K562 (cell line): Measurements from ENCODE around the gene SIAE. TPM values are rescaled to one million over a fixed set of nuclear protein-coding genes. Genes with fewer than 3 reads are reported as not detected.

Experiments used
- COPS2 ChIP-seq: fragments of 450-650 bp; conservative IDR thresholded peaks from 2 replicates; pipeline ENCODE4 v1.6.1; 2016; ENCODE audit warnings: mild to moderate bottlenecking, moderate library complexity
- EWSR1 ChIP-seq: fragments of 450-650 bp; IDR thresholded peaks from 2 replicates; pipeline ENCODE4 v1.6.1; 2018; ENCODE audit warnings: borderline replicate concordance, mild to moderate bottlenecking, low read depth, moderate library complexity; ENCODE audit not compliant: partially characterized antibody
- FUS ChIP-seq: fragments of 200-400 bp; formaldehyde crosslinking; optimal IDR thresholded peaks from 2 replicates; pipeline ENCODE3; 2017; ENCODE audit warnings: low read depth, low read length
- GATA2 ChIP-seq: sonication (generic); formaldehyde crosslinking; IDR thresholded peaks from 2 replicates; pipeline ENCODE4 v1.4.0; 2020; ENCODE audit warnings: mild to moderate bottlenecking, missing genetic modification reagents
- NRF1 ChIP-seq, 2 experiments: fragments of 450-650 bp; IDR thresholded peaks in 1 of 2; conservative IDR thresholded peaks in 1 of 2; 2 replicates each; pipeline ENCODE4 v1.6.1; 2014; ENCODE audit warnings: mild to moderate bottlenecking in 2 of 2
- RFX1 ChIP-seq: fragments of 450-650 bp; IDR thresholded peaks from 2 replicates; pipeline ENCODE4 v1.6.1; 2016; ENCODE audit warnings: mild to moderate bottlenecking, moderate library complexity
- SMAD2 ChIP-seq: fragments of 150-350 bp; IDR thresholded peaks from 2 replicates; pipeline ENCODE4 v1.6.1; 2014; ENCODE audit warnings: low read depth, mild to moderate bottlenecking, low read length
- ZMIZ1 ChIP-seq, 2 experiments: fragments of 150-350 bp in 1 of 2; IDR thresholded peaks; 2 replicates each; pipeline ENCODE4 v1.6.1; 2012 to 2016; ENCODE audit warnings: low read depth in 2 of 2, low read length in 2 of 2, mild to moderate bottlenecking in 1 of 2, moderate library complexity in 1 of 2
- ZNF41 ChIP-seq: fragments of 250-450 bp; sonication (Bioruptor Pico); conservative IDR thresholded peaks from 2 replicates; pipeline ENCODE4 v1.4.0; 2020; ENCODE audit warnings: mild to moderate bottlenecking
- ZNF609 ChIP-seq: sonication (generic); formaldehyde crosslinking; IDR thresholded peaks from 2 replicates; pipeline ENCODE4 v1.8.1; 2023; ENCODE audit warnings: missing genetic modification reagents, mild to moderate bottlenecking, borderline replicate concordance
- ZNF707 ChIP-seq: fragments of 250-450 bp; sonication (Bioruptor Pico); conservative IDR thresholded peaks from 2 replicates; pipeline ENCODE4 v1.8.0; 2022; ENCODE audit warnings: inconsistent platforms, mild to moderate bottlenecking, moderate library complexity
- polyA plus RNA-seq, 8 experiments: library from polyadenylated mRNA; depleted of rRNA in 4 of 8; stranded (reverse) in 5 of 8; unstranded in 3 of 8; fragments of >200 nt; fragmentation: Nextera tagmentation in 2 of 8; fragmentation: Illumina TruSeq in 1 of 8; extraction: Ambion mirVana in 2 of 8; extraction: Trizol in 1 of 8; gene quantifications; 2 replicates each; pipeline versions ENCODE4 v1.2.1 to v1.2.3, GENCODE V29; 2011 to 2014; ENCODE audit warnings: inconsistent platforms in 1 of 8, missing spikeins in 1 of 8
- total RNA-seq, 7 experiments: library from RNA; depleted of rRNA in 6 of 7; stranded (reverse); fragments of >200 nt in 6 of 7; fragmentation: Illumina TruSeq in 2 of 7; extraction: Trizol in 2 of 7; gene quantifications; 2 replicates each; pipeline versions ENCODE4 v1.2.1 to v1.2.3, GENCODE V29; 2011 to 2021; ENCODE audit warnings: low replicate concordance in 1 of 7
- TF ChIP-seq, protein P1 (sequence below): fragments of 250-450 bp; sonication (Bioruptor Pico); IDR thresholded peaks from 2 replicates; pipeline ENCODE4 v1.8.0; 2022; ENCODE audit warnings: inconsistent platforms
- TF ChIP-seq, protein P2 (sequence below): sonication (generic); formaldehyde crosslinking; IDR thresholded peaks from 2 replicates; pipeline ENCODE4 v1.8.1; 2023; ENCODE audit warnings: mild to moderate bottlenecking, missing genetic modification reagents

The SIAE gene
- total and polyA plus RNA-seq, 9 of the 15 experiments (the other 6 are each of a cell fraction or from before 2014, with no cell fraction given), result 0.89 to 9.6 (median 3.7) TPM

DNA sequence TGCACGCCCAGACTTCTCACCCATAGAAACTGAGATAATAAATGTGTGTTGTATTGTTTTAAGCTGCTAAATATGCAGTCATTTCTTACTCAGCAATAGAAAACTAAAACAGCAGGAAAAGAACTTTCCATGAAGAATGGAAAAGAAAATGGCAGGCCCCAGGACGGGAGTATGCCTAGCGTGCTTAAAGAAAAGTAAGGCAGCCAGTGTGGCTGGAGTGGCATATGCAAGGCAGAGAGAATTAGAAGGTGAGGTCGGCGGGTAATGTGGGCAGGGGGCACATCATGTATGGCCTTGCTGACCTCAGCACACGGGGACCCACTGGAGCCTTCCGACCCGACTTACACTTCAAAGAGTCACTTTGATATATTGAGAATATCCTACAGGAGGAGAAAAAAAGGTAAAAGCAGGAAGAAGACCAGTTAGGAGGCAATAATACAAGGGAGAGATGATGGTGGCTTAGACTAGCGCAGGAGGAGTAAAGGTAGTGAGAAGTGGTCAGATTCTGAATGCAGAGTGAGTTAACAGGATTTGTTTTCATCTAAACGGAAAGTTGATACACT is 30.4 kb downstream of the SIAE start (continued):
- TF ChIP-seq ZNF707 (CRISPR knock-in tag), result no peak
- no peak for TF ChIP-seq EWSR1
- no peak for TF ChIP-seq RFX1
- no peak for TF ChIP-seq GATA2 (CRISPR knock-in tag)
- no peak for TF ChIP-seq ZNF609 (CRISPR knock-in tag)
- no peak for TF ChIP-seq FUS
- TF ChIP-seq, protein P1, sequence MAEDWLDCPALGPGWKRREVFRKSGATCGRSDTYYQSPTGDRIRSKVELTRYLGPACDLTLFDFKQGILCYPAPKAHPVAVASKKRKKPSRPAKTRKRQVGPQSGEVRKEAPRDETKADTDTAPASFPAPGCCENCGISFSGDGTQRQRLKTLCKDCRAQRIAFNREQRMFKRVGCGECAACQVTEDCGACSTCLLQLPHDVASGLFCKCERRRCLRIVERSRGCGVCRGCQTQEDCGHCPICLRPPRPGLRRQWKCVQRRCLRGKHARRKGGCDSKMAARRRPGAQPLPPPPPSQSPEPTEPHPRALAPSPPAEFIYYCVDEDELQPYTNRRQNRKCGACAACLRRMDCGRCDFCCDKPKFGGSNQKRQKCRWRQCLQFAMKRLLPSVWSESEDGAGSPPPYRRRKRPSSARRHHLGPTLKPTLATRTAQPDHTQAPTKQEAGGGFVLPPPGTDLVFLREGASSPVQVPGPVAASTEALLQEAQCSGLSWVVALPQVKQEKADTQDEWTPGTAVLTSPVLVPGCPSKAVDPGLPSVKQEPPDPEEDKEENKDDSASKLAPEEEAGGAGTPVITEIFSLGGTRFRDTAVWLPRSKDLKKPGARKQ (CRISPR knock-in tag), result 0 out of 2 replicates have a peak, but pooled peaks have one; percentile 10
- 0 out of 4 replicates have a peak, but pooled peaks of 1 of the 2 experiments have one; percentile 8 for TF ChIP-seq NRF1 (conservative IDR thresholded peaks at IDR 0.05 in 1 of 2, IDR thresholded peaks at IDR 0.05 in 1 of 2)
- TF ChIP-seq, protein P2, sequence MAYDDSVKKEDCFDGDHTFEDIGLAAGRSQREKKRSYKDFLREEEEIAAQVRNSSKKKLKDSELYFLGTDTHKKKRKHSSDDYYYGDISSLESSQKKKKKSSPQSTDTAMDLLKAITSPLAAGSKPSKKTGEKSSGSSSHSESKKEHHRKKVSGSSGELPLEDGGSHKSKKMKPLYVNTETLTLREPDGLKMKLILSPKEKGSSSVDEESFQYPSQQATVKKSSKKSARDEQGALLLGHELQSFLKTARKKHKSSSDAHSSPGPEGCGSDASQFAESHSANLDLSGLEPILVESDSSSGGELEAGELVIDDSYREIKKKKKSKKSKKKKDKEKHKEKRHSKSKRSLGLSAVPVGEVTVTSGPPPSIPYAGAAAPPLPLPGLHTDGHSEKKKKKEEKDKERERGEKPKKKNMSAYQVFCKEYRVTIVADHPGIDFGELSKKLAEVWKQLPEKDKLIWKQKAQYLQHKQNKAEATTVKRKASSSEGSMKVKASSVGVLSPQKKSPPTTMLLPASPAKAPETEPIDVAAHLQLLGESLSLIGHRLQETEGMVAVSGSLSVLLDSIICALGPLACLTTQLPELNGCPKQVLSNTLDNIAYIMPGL (CRISPR knock-in tag), result no peak
- TF ChIP-seq ZMIZ1 (IDR thresholded peaks at IDR 0.05; ENCODE audit: low read depth in 2 of 2, low read length in 2 of 2), result no peak
- TF ChIP-seq ZNF41 (CRISPR knock-in tag), result no peak
- no peak for TF ChIP-seq SMAD2
- TF ChIP-seq COPS2, result no peak
